GM21515 (cell line): ENCODE measurements around the gene ZDHHC13.

ENCODE experiments used
- ATAC-seq: cut with Tn5 transposase; IDR thresholded peaks from one replicate; pipeline ENCODE4 v1.9.1; 2021; ENCODE audit not compliant: unreplicated experiment

The ZDHHC13 gene

GRCh38 chr11:19116971-19117759, at the start of gene ZDHHC13:
Gene ZDHHC13 (plus strand): TSS chr11:19117168. CDS start chr11:19117250, 82 bp downstream.
- peak; percentile 99 for ATAC-seq

GRCh38 chr11:19071255-19071654, 45.7 kb upstream of the ZDHHC13 start:
- peak; percentile 90 for ATAC-seq

- ATAC-seq, result no peak
Observed at GRCh38 chr11:19072464-19072863, 44.5 kb upstream of the ZDHHC13 start.

- no peak for ATAC-seq
Observed at GRCh38 chr11:19073454-19074415, 43.2 kb upstream of the ZDHHC13 start.

GRCh38 chr11:19075636-19076035, 41.3 kb upstream of the ZDHHC13 start:
- no peak for ATAC-seq

GRCh38 chr11:19076744-19077589, 40.0 kb upstream of the ZDHHC13 start:
- ATAC-seq, result peak; percentile 71

GRCh38 chr11:19077965-19078364, 39.0 kb upstream of the ZDHHC13 start:
- ATAC-seq, result no peak

- ATAC-seq, result no peak
Observed at GRCh38 chr11:19079643-19080440, 37.1 kb upstream of the ZDHHC13 start.

- ATAC-seq, result no peak
Observed at GRCh38 chr11:19080579-19080993, 36.4 kb upstream of the ZDHHC13 start.

- ATAC-seq, result no peak
Observed at GRCh38 chr11:19083166-19083565, 33.8 kb upstream of the ZDHHC13 start.

GRCh38 chr11:19084661-19085315, 32.2 kb upstream of the ZDHHC13 start:
- no peak for ATAC-seq

GRCh38 chr11:19087658-19088057, 29.3 kb upstream of the ZDHHC13 start:
- no peak for ATAC-seq

GRCh38 chr11:19088791-19089190, 28.2 kb upstream of the ZDHHC13 start:
- ATAC-seq, result no peak

- ATAC-seq, result no peak
Observed at GRCh38 chr11:19089421-19089820, 27.5 kb upstream of the ZDHHC13 start.

GRCh38 chr11:19091366-19091765, 25.6 kb upstream of the ZDHHC13 start:
- no peak for ATAC-seq

GRCh38 chr11:19092342-19092741, 24.6 kb upstream of the ZDHHC13 start:
- no peak for ATAC-seq

GRCh38 chr11:19092850-19093249, 24.1 kb upstream of the ZDHHC13 start:
- ATAC-seq, result no peak

GRCh38 chr11:19093976-19094375, 23.0 kb upstream of the ZDHHC13 start:
- ATAC-seq, result no peak

GRCh38 chr11:19094859-19095258, 22.1 kb upstream of the ZDHHC13 start:
- no peak for ATAC-seq

- no peak for ATAC-seq
Observed at GRCh38 chr11:19099093-19099492, 17.9 kb upstream of the ZDHHC13 start.
